HG03175 (cell line): ENCODE results near the gene APLNR.
"Not testable (repeated sequence)": the region's sequence is repeated elsewhere in the genome, so short reads cannot be mapped to it uniquely, and the experiment has no call there.

Source experiments
- ATAC-seq: cut with Tn5 transposase; IDR thresholded peaks from one replicate; pipeline ENCODE4 v1.9.1; 2021; ENCODE audit warnings: mild to moderate bottlenecking, moderate library complexity; ENCODE audit not compliant: unreplicated experiment

APLNR gene

GRCh38 chr11:57237204-57237681 lies at the start of gene APLNR:
TSS of gene APLNR (minus strand) at chr11:57237250. CDS start at chr11:57237004, 246 bp downstream.
- no peak for ATAC-seq

DNA sequence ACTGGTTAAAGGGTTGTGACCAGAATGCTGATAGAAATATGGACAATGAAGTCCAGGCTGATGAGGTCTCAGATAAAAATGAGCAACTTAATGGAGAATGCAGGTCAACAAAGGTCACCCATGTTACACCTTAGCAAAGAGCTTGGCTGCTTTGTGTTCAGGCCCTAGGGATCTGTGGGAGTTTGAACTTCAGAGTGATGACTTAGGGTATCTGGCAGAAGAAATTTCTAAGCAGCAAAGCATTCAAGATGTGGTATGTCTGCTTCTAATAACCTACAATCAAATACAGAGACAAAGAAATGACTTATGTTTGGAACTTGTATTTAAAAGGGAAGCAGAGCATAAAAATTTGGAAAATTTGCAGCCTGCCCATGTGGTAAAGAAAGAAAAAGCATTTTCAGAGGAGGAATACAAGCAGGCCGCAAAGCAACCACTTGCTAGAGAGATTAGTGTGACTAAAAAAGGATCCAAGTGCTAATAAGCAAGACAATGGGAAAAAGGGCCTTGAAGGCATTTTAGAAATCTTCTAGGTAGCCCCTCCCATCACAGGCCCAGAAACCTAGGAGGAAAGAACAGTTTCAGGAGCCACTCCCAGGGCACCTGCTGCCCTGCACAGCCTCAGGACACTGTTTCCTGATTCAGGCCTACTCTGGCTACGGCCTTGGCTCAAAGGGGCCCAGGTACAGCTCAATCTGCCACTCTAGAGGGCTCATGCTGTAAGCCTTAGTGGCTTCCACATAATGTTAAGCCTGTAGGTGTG lies 46.4 kb upstream of the APLNR start:
- ATAC-seq = no peak

DNA sequence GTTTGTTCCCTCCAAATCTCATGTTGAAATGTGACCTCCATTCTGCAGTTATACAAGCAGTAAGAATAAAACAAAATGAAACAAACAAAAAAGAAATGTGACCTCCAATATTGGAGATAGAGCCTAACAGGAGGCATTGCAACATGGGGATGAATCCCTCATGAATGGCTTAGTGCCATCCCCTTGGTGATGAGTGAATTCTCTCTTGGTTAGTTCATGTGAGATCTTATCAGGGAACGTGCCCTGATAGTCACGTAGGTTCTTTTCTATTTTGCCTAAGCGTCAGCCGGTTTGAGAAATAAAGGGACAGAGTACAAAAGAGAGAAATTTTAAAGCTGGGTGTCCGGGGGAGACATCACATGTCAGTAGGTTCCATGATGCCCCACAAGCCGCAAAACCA lies 44.5 kb upstream of the APLNR start:
- not testable (repeated sequence) for ATAC-seq

- ATAC-seq = no peak
These were observed 42.1 kb upstream of the APLNR start for GRCh38 chr11:57279116-57279515.

GRCh38 chr11:57278721-57279095 lies 41.7 kb upstream of the APLNR start:
- ATAC-seq = no peak

DNA sequence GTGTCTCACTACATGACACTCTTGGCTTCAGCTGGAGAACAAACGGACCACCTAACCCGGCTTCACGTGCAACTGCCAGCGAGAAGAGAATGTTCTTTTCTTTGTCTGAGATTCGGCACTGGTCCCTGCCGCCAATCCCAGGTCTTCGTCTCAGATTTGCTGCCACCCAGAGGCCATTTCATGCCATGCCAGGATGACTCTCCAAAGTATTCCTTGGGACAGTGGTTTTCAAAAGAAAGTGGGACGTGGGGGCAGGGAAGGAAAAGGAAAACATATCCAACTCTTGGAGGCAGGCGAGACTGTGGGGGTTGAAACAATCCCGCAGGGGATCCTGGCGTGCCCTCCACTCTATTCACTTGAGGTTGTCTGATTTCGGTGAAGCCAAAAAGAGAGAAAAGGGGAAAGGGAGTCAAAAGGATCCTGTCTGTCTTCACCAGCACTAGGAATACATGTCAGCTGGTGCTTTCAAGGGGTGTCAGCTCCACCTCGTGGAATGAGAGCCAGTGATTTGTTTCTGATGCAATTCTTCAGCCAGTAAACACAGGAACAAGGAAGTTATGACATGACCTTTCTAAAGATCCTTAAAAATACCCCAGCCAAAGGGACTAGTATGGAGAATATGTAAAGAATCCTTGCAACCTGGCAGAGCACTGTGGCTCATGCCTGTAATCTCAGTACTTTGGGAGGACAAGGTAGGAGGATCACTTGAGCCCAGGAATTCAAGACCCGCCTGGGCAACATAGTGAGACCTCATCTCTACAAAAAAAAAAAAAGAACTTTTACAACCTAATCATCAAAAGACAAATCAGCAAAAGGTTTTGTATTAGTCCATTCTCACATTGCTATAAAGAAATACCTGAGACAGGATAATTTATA lies 41.0 kb upstream of the APLNR start:
- peak; percentile 77 for ATAC-seq

DNA sequence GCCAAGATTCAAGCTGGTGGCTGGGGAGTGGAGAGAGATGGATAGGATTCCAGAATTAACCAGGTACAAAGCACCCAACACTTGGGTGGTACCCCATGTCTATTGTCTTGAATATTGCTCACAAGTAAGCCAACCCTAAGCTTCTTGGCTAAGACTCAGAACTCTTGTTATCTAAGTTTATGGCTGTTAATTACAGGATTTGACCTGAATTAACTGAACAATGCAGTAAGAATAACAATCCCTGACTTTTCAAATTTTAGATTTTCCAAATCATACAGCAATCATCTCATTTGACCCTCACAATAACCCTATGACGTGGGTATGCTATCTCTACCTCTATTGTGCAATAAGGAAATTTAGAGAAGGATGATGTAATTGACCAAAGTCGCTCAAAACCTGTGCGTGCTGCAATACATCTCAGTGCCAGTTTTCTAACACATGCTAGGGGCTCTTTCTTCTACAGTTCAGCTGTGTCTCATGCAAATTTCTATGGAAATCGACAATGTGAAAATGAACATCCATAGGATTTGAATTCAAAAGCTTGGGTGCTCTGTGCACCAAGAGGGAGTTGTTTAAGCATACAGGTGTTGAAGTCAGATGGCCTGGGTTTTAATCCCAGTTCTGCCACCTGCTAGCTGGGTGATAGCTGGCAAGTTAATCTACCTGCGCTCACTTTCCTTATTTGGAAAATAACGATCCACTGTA lies 40.1 kb upstream of the APLNR start:
- ATAC-seq = no peak

DNA sequence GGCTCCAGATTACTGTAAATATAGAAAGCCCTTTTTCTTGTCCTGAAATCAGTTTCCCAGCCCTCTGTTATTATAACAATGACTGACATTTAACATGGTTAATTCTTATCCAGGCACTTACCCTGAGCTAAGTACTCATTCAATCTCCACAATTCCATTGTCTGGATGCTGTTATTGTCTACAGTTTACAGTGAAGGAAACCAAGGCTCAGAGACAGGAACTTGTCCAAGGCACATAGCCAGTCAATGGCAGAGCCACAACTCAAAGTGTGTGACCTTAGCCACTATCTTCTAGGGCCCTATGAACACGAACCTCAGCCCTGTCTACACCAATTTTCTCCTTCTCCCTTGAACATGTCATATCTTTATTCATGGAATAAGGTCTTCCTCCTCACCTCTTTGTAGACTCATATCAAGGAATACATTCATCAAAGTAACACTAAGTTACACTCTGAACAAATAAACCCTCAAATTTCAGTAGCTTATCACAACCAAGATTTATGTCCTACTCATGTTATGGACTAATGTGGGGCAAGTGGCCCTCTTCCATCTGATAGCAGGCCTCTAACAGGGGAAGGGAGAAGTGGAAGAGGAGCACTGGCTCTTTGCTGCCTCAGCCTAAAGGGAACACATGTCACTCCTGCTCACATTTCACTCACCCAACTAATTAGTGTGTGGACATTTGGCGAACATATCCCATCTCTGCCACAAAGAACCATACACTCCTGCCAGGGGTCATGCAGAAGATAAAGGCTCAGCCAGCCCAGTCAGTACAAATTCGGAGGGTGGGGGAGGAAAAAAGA lies 39.3 kb upstream of the APLNR start:
- ATAC-seq = no peak

- no peak for ATAC-seq
These were observed 38.5 kb upstream of the APLNR start for GRCh38 chr11:57275582-57275981.

GRCh38 chr11:57274904-57275498 lies 38.0 kb upstream of the APLNR start:
- no peak for ATAC-seq

GRCh38 chr11:57273448-57274058 lies 36.5 kb upstream of the APLNR start:
- no peak for ATAC-seq

GRCh38 chr11:57269571-57270021 lies 32.5 kb upstream of the APLNR start:
- ATAC-seq = no peak

GRCh38 chr11:57266157-57266556 lies 29.1 kb upstream of the APLNR start:
- no peak for ATAC-seq

DNA sequence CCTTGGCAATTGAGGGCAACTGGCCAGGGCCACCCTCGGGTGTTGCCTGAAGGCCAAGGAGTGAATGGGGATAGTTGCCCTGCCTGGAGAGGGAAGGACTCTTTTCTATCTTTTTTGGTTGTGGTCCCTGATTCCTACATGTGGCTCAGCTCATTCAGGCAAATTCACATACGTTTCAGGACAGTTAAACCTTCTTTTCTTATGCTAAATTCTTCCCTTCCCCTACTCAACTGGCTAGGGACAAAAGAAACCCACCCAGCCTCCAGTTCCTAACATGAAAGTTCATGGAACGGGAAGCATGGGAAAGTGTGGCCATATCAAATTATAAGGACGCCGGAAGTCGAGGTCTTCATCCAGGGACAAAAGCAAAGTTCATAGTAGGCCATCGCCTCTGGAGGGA lies 26.3 kb upstream of the APLNR start:
- ATAC-seq = no peak

GRCh38 chr11:57262157-57262556 lies 25.1 kb upstream of the APLNR start:
- ATAC-seq = no peak

DNA sequence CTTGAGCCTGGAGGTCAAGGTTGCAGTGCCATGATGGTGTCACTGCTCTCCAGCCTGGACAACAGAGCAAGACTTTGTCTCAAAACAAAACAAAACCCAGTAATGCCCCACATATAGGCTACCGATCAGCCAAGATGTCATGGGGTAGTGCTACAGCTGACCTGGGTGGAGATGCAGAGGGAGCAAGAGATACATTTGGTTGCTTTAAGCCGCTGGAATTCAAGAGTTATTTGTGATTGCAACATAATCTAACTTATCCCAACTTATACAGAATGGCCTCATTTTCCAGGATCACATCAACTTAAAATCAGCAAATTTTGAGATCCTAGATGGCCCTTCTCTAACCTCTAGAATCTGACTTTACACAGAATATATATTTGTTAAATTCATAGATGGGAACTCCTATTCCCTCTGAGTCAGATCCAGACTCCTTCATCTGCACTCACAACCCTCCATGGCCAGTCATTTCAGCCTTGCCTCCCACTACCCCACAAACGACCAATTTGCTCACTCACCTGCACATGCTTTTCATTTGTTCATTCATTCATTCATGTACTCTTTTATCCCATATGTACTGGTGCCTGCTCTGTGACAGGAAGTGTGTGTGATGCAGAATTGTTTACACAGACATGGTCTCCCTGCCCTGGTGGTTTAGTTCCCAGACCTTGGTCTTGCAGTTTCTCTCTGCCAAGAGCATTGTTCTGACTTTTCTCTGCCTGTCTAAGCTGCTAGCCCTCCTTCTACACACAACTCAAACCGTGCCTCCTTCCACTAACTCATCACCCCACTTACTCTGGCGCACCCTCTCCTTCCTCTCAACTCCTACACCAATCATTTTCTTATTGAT lies 24.1 kb upstream of the APLNR start:
- no peak for ATAC-seq

DNA sequence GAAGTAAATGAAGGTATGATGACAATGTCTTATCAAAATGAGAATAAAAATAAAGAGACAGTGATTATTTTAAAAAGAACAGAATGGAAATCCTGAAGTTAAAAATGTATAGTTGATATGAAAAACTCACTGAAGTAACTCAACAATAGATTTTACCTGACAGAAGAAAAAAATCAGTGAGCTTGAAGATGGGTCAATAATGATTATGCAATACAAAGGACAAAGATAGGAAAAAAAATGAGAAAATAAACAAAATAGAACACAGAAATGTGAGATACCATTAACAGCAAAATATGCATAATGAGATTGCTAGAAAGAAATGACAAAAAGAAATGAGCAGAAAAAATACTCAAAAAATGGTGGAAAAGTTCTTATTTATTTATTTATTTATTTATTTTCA lies 19.1 kb upstream of the APLNR start:
- no peak for ATAC-seq

DNA sequence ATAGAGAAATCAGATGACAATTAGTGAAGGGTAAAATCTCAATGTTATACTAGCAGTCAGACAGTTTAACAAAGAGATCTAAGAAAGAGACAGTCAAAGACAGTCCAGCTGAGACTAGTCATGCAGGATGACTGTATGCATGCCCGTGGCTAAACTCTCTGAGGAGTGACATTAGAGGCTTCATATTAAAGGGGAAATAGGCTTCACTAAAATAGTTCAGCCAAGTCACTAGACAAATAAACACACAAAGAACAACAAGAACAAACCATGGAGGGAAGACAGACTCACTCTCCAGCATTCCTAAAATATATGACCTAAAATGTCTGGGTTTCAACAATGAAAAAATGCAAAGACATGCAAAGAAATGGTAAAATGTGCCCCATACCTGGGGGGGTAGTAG lies 18.6 kb upstream of the APLNR start:
- no peak for ATAC-seq

- no peak for ATAC-seq
These were observed 17.6 kb upstream of the APLNR start for GRCh38 chr11:57254631-57255030.
